RWPE2 (cell line): Measurements from ENCODE around the gene TNKS1BP1.
A peak's percentile ranks its signal among the peaks of the same experiment; 100 is the strongest.
"Not testable (repeated sequence)": the region's sequence is repeated elsewhere in the genome, so short reads cannot be mapped to it uniquely, and the experiment has no call there.

Source experiments
- ATAC-seq: fragments of 200-7000 bp; cut with Tn5 transposase; 3 replicates; pipeline ENCODE4 v1.9.1; 2021; ENCODE audit warnings: low read depth
- DNase-seq: peaks from one replicate; pipeline ENCODE4 v3.0.0-alpha.2; 2020; ENCODE audit warnings: low spot score
- H3K27ac ChIP-seq: fragments of 450-650 bp; 2 replicates; pipeline ENCODE4 v1.5.1; 2017; ENCODE audit warnings: mild to moderate bottlenecking; ENCODE audit not compliant: poor library complexity, severe bottlenecking
- H3K27me3 ChIP-seq: fragments of 250-450 bp; sonication (Bioruptor Pico); 2 replicates; pipeline ENCODE4 v1.5.1; 2021; ENCODE audit warnings: mild to moderate bottlenecking, moderate library complexity; ENCODE audit not compliant: insufficient read depth, poor library complexity, severe bottlenecking
- H3K36me3 ChIP-seq: fragments of 250-450 bp; sonication (Bioruptor Pico); 2 replicates; pipeline ENCODE4 v1.5.1; 2020; ENCODE audit warnings: low read depth, mild to moderate bottlenecking, moderate library complexity
- H3K4me1 ChIP-seq: fragments of 250-450 bp; sonication (Bioruptor Pico); 2 replicates; pipeline ENCODE4 v1.5.1; 2021; ENCODE audit warnings: mild to moderate bottlenecking, moderate library complexity; ENCODE audit not compliant: insufficient read depth, poor library complexity, severe bottlenecking
- H3K4me3 ChIP-seq: fragments of 250-450 bp; sonication (Bioruptor Pico); 2 replicates; pipeline ENCODE4 v1.5.1; 2021; ENCODE audit warnings: mild to moderate bottlenecking, moderate library complexity; ENCODE audit not compliant: severe bottlenecking
- H3K9me3 ChIP-seq: fragments of 250-450 bp; sonication (Bioruptor Pico); 2 replicates; pipeline ENCODE4 v1.5.1; 2021; ENCODE audit warnings: mild to moderate bottlenecking, moderate library complexity; ENCODE audit not compliant: severe bottlenecking
- CTCF ChIP-seq: fragments of 450-650 bp; IDR thresholded peaks from one replicate; pipeline ENCODE4 v1.5.1; 2017; ENCODE audit warnings: mild to moderate bottlenecking, moderate library complexity; ENCODE audit not compliant: poor library complexity, severe bottlenecking

TNKS1BP1 gene

DNA sequence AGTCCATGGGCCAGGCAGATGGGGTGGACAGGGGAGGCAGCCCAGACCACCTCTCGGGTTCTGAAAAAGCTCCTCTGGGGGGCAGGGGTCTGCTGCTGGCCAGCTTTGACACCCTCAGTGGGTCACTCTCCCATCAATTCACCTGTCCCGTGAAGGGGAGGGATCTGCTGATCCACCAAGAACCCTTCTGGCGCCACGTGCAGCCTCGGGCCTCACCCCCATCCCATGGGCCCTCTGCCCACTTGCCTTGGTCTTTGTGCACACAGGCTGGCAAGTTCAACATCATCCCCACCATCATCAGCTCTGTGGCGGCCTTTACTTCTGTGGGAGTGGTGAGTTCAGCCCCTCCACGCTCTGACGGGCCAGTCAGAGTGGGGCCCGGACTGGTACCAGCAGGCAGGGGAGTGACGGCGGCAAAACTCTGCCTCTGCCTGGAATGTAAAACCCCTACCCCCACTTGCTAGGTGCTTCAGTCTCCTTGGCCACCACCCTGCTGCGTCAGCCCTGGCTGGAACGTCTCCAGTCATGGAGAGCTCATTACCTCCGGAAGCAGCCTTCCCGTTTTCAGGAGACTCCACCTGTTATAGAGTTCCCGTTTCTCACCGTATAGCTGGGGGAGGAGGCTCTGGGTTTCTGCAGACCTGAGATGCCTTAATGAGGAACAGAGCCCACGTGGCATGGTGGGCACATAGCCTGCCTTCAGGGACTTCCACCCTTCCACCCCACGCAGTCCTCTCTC, 43.5 kb upstream of the TNKS1BP1 start:
- DNase-seq (no peak), ATAC-seq (peak; percentile 45; the same call in 1 of the 3 replicates)
- Histone ChIP-seq H3K9me3 (no peaks in the 10 kb centered on the region), H3K4me1 (peaks cover 7% of the 10 kb centered on the region), H3K27me3 (no peaks in the 10 kb centered on the region), H3K4me3 (no peak overlapping the region), H3K27ac (no peak overlapping the region), H3K36me3 (no peaks in the 10 kb centered on the region)
- TF ChIP-seq CTCF: no peak

DNA sequence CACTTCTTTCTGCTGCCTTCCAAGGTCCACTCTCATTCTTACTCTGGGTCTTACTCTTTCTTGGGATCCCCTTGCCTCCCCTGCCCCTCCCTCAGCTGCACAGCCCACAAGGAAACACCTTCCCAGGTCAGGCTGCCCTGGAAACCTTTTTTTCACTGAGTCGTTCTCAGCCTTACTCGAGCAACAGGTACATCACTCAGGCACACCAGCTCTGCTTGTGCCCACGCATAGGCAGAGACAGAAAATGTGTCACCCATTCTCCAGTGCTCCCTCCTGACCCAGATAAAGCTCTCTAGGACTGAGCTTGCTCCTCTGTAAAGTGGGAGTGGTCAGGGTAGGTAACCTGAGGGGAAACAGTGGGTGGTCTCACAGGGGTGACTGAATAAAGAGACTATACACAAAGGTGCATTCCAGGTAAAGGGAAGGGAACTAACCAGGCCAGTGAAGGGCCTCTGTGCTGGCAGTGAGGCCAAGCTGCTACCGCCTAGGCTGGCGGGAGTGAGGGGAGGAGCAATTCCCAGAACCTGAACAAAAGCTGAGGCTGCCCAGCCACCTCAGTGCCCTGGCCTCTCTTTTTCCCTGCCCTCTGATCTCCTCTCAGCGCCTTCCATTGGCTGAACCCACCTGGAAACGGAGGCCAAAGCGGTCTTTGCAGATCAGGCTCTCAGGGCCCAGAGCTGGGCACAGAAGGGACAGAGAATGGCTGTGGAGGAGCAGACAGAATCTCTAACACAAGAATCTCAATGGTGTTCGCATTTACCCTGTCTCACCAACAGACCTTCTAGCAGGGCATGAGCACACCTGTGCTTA, 40.3 kb upstream of the TNKS1BP1 start:
- no peak for TF ChIP-seq CTCF
- ATAC-seq (no peak), DNase-seq (no peak)
- H3K9me3 ChIP-seq: no peaks in the 10 kb centered on the region
- H3K27me3 ChIP-seq: no peaks in the 10 kb centered on the region
- no peak overlapping the region for H3K4me3 ChIP-seq
- peaks cover 4% of the 10 kb centered on the region for H3K4me1 ChIP-seq
- H3K27ac ChIP-seq: no peak overlapping the region
- H3K36me3 ChIP-seq: no peaks in the 10 kb centered on the region

DNA sequence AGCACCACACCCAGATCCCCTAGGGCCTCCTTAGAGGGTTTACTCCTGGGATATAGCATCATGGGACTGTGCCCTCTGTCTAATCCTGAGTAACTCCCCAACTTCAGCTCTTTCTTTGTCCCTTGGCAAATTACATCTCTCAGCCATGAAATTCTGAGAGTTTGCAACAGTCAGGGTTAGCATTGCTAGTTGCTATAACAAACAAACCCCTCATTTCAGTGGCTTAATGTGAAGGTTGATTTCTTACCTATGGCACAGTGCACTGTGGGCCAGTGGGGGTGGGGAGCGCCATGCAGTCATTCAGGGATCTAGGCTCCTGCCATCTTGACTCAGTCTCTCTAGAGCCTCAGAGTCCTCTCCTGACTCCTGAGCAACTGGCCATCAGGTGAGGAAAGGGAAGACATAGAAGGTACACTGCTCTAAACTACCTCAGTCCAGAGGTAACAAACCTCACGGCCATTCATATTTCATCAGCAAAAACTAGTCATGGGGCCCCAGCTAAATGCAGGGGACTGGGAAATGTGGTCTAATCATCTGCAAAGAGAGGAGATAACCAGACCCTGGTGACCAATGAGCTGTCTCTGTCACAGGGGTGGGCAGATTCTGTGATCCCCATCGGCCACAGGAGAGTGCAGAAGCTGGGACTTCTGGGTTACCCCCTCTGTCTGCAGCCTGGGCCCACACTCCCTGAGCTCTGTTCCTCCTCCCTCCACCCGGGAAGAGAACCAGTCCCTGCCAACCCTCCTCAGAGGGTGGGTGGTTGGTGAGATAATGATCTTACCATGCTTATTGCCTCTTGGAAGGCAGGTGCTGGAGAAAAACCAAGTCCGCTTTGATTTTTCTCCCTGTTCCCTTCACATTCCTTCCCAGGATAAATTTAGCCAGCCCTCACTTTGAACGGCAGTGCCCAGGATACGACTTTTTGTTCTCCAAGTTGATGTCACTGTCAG, 38.7 kb upstream of the TNKS1BP1 start:
- Histone ChIP-seq H3K4me3 (no peak overlapping the region), H3K36me3 (no peaks in the 10 kb centered on the region), H3K4me1 (no peaks in the 10 kb centered on the region), H3K27ac (no peak overlapping the region), H3K9me3 (no peaks in the 10 kb centered on the region), H3K27me3 (no peaks in the 10 kb centered on the region)
- DNase-seq (no peak), ATAC-seq (no peak)
- TF ChIP-seq CTCF: no peak

GRCh38 chr11:57361926-57362325, 37.2 kb upstream of the TNKS1BP1 start:
- no peaks in the 10 kb centered on the region for H3K36me3 ChIP-seq
- no peaks in the 10 kb centered on the region for H3K4me1 ChIP-seq
- no peak overlapping the region for H3K27ac ChIP-seq
- ATAC-seq (no peak), DNase-seq (no peak)
- H3K9me3 ChIP-seq: no peaks in the 10 kb centered on the region
- TF ChIP-seq CTCF: no peak
- no peak overlapping the region for H3K4me3 ChIP-seq
- H3K27me3 ChIP-seq: no peaks in the 10 kb centered on the region

DNA sequence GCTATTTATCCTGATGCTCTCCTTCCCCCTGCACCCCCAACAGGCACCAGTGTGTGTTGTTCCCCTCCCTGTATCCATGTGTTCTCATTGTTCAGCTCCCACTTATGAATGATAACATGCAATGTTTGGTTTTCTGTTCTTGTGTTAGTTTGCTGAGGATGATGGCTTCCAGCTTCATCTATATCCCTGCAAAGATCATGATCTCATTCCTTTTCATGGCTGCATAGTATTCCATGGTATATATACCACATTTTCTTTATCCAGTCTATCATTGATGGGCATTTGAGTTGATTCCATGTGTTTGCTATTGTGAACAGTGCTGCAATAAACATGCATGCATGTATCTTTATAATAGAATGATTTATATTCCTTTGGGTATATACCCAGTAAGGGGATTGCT, 36.7 kb upstream of the TNKS1BP1 start:
- not testable (repeated sequence) for H3K36me3 ChIP-seq, H3K27ac ChIP-seq, H3K4me1 ChIP-seq, DNase-seq, ATAC-seq, H3K27me3 ChIP-seq, H3K4me3 ChIP-seq, H3K9me3 ChIP-seq
